Glomerular visceral epithelial cell (primary cell): Measurements from ENCODE around the gene ZNF503.

Experiments used
- DNase-seq: peaks from one replicate; pipeline ENCODE4 v3.0.0-alpha.2; 2016; ENCODE audit errors: extremely low spot score

The ZNF503 gene

DNA sequence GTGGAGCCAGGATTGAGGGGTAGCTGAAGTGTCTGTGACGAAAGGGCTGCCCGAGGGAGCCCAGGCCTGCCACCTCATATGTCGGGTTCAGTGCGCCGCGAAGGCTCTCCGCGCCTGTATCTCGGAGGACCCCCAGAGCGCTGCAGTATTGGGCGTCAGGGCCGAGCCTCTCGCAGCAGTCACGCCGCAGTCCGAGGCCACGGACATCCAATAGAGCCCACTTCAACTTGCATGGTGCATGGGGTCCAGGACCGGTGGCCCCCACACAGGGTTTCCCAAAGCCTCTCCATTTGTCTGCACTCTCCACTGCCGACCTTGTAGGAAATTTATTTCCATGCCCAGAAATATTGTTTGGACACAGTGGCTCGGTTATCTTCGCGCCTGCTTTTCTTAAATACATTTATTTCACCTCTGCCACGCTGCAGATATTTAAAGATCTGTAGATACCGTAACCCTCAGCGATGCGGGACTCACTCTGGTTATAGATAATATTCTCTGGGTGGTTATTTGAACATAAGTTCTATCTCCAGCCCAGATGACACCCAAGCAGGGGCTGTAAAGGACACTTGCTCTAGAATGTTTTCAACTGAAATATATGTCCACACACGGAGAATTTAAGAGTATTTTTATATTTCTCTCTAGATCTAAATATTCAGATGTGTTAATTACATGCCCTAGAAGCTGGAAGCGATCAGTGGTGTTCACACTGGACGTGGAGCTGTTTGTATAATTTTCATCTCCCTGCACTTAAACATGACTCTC is 5.1 kb upstream of the ZNF503 start:
- no peak for DNase-seq

DNA sequence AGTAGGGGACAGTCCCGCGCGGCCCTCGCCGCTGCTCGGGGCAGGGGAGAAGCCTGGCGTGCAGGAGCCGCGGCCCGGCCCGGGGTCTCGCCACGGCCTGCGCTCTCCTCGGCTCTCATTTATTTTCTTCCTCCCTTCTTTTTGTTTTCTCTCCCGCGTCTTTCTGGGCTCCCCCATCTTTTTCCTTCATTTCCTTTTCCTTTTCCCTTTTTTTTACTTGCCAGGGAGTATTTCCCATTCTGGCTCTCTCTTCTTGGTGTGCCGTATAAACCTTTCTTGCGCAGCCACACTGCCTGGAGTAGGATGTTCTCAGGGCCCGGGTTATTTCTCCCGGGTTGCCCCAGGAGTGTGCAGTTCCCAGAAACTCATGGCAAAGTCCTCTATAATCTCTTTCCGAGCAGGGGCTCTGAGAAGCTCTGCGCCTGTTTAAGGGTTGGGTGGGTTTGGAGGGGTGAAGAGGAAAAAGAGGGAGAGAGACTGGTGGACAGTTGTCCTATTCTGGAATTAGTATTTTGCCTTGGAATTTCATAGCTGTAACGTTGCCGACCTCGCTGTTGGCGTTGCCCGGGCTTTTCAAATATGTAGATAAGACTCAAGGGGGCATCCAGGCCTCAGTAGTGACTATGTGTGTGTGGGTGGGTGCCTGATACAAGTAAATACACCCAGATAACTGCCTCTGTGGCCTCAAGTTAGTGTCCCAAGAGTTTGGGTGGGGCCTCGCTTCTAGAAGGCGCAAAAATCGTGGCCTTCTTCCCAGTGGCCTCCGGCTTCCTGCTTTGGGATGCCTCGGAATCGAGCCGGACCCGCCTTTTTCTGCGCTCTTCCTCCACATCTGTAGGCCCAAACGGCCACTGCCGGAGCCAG is 4.3 kb upstream of the ZNF503 start:
- DNase-seq, result no peak

DNA sequence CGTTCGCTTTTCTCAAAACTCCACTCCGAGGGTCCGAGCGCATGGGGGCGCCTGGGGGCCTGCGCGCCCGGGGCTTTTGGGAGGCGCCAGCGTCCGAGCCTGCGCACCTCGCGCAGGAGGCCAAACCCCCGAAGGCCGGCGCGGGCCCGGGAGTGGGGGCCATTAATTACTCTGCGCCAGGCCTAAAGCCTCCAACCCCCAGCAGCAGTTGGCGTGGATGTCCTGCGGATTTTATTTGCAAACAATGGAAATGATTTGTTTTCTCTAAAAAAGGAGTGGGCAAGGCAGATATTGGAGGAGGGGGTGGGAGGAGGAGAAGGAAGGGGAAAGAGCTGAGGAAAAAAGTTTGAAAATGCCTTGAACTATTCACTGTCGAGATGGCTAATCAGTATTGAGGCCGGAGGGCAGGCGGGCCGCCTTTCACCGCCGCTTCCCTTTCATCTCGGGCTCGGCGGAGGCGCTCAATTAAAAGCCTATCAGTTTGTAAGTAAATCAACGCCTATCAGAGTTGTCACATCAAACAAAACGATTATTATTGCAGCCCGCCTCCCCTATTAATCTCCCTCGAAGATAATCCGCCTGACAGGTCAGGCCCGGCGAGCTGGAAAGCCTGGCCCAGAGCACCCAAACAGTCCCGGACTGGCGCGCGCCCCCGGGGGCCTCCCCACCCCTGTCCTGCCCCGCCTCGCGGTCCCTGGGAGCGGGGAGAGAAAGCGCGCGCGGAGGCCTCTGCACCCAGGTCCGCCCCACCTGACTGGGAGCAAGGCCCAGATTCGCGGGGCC is 3.4 kb upstream of the ZNF503 start:
- no peak for DNase-seq

DNA sequence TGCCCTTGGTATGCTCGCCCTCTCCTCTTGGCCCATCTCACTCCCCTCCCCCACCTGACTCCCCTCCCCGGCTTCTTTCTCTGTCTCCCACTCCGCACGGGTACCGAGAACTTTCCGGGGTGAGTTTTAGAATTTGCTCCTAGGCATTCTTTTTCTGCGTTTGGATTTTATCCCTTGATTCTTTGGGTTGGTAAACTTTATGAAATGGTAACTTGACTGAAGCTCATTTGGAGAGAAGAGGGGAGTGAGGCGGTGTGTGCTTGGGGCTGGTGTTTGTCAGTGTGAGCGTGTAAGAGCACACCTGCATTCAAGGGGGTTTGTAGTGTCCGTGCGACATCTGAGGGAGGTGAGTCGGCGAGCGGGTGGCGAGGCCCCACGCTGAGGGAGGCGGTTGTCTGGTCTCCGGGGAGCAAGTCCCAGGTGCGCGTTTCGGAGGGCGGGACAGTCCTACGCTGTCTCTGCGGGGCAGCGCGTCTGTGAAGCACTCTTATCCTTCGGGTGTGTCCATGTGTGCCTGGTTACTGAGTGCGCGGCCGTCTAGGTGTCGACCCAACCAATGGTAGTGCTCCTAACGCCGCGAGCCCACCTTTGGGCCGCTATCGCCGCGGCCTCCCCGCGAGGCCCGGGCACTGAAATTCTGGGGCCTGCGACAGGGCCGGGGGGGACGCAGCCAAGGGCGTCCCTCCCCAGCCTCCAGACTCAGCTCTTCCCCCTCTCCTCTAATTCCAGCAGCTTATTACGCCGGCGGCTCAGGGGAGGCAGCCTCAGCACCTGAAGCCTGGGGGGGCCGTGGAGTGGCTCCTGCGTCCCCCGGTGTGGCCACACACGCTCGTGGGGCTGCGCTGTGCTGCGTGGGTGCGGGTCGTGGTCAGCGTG is 2.6 kb upstream of the ZNF503 start:
- DNase-seq, result no peak

DNA sequence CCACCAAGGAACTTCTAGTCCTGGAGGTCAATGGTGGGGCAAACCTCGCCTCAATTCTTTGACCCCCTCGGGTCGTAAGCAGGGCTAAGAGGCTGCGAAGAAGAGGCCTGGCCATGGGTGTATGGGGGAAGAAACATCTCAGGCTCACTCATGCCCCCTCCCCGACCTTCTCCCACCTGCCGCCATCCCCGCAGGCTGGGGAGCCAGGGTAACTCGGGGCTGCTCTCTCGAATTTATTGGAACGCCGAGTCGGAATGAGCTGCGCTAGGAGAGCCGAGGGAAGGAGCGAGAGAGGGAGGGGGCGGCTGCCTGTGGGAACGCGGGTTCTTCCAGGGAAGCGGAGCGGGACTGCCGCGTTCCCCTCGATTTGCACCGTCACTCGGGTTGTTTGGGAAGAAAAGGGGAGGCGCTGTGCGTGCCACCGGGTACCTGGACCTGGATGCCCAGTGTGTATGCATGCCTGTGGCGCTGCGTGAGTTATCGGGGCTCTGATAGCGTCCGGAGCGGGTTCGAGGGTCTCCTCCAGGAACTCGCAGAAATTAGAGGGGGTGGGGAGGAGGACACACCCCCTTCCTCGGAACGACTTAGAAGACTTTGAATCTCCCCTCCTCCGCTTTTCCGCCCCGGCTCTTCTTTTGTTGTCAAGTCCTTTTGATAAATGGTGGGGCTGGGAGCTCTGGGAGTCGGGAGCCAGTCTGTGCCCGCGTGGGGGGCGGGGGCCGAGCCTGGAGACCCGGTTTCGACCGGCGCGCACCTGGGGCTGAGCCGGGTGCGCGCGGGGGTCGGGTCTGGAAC is 1.8 kb upstream of the ZNF503 start:
- DNase-seq, result peak; percentile 48

DNA sequence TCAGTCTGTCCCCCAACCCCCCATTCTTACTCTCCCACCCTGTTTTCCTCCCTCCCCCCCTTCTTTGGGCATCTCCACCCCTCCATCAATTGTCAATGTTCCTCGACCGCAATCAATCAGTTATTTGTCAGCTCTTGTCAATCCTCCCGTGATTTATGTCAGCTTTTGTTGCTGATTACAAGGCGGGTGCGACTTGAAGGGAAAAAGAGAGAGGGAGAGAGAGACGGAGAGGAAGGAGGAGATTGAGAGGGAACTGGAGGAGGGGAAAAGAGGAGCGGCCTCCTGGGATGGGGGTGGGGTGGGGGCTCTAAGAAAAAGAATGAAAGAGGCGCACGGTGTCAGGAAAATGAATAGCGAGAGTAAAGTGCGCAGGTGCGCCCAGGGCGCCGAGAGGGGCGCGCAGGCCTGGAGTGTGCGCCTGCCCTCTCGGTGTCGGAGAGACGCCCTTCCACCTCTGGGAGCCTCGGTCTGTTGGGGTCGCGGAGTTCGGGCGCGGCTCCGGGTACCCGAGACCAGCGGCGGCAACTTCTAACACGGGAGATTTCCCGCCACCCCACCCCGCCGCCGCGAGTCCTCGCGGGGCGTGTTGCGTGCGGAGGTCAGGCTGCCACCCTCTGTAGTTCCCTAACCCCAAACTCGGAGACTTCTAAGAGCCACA is 1.1 kb upstream of the ZNF503 start:
- peak; percentile 76 for DNase-seq

DNA sequence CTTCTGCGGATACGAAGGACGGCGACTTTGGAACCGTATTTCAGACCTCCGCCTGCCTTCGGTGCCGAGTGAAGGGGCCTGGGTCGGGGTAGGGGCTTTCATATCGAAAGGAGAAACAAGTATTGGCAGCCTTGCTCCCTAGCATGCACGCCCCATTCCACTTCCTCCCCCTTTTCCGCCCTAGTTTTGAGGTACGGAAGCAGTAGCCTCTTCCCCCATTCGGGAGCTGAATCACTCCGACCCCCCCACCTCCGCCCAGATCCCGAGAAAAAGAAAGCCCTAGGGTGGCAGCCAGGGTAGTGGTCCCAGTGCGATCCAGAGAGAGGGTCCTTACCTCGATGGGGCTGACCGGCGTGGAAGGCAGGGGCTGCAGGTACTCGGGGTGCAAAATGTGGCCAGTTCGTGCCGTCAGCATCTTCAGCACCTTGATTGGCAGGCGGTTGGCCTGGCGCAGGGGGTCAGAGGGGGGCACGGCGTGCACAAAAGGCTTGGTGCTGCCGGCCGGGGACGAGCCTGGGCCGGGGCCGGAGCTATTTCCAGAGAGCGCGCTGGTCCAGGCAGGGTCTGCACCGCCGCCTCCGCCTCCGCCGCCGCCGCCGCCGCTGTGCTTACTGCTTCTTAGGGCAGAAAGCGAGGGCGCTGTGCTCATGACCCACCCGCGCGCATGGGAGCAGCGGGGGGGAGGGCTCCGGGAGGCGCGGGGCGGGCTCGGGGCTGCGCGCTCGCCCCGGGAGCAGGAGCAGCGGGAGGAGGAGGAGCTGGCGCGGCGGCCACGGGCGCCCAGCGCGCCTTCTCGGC is 594 bp downstream of the ZNF503 start:
- DNase-seq, result peak; percentile 75

DNA sequence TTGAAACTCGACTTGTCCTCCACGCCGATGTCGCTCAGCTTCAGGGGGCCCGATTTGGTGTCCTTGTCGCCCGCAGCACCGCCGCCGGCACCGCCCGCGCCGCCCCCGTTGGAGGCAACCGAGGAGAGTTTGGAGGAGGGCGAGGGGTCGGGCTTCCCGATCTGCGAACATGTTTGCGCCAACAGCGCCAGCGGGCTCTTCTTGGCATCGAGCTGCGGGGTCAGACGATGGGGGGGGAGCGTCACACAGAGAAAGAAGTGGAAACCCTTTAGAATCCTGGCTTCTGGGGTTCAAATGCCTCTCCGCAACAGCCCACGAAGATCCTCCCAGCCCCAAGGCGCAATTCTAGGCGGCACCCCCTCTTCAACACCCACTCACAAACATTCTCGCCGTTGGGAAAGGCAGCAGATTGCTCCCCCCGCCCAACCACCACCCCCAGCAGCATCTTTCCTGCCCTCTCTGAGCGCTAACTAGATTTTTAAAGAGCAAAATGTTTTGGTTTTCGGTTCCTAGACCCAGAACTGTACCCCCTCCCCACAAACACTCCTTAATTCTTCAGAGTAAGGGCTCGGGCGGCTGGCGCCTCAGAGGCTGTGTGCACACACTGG is 1.3 kb downstream of the ZNF503 start:
- no peak for DNase-seq

DNA sequence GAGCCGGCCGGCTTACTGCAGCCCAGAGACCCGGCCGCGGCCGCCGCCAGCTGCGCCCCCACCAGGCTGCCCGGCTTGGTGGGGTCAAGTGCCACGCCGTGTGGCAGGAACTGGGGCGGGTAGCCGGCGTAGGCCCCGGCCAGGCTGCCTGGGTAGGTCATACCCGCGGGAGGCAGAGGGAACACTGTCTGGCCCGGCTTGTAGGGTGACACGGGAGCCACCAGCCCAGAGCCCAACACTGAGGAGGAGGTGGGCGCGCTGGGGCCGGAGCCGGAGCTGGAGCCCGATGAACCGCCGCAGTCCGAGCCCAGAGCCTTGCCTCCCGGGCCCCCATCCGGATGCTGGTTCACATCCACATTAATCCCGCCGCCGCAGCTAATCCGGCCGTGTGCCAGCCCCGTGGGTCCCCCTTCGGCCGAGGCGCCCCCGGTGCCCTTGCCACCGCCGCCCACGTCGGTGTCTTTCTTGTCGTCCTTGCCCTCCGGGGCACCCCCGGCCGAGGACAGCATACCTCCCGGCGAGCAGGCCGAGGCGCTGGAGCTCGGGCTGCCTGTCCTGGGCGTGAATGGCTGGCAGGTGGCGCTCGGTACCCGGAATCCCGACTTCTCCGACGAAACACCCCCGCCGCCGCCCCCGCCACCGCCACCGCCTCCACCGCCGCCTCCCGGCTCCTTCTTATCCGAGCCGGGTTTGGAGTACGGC is 2.0 kb downstream of the ZNF503 start:
- peak; percentile 86 for DNase-seq

DNA sequence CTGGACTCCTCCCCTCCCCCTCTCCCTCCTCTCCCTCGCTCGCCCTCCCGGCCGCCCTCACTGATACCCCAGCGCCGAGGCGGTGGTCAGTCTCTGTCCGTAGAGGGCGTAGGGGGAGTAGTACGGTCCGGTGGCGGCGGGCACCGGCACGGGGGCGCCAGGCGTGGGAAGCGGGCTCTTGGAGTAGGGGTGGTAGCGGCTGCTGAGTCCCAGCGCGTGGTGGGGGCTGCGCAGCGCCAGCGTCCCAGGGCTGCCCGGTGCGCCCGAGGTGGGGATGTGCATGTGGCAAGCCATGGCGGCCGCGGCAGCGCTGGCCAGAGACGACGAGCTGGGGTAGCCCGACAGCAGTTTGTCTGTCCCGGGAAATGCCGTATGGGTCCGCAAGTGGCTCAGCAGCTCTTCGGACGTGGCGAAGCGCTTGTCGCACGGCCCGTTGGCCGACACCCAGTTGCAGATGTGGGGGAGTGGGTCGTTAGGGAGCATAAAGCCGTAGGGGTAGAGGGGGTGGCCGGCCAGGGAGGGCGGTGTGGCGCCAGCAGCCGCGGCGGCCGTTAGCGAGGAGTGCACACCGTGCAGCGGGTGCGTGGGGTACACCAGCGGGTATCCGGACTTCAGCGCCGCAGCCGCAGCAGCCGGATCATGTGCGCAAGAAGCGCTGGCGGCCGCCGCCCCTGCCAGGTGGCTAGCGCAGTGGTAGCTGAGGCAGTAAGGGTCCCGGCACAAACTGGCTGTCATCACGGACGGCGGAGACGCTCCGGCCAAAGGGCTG is 2.7 kb downstream of the ZNF503 start:
- peak; percentile 62 for DNase-seq

DNA sequence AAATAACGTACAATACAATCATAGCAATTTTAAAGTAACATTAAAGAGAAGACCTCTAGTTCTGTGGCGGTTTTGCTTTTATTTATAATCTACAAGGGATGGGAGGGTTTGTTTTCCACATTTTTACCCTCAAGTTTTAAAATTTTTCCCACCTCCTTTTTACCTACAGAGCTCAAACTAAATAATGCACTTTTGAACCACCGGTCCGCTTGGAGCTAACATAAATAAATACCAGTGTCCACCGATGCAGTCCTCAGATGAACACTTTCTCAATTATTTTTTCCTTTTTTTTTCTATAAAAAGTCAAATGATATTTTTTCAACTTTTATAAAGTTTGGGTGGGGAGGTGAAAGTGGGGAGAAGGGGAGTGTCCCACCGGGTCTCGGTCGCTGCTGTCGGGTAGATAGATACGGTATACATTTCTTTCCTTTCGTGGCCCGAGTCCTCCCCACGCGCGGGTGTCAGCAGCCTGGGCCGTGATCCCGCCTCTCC is 3.3 kb downstream of the ZNF503 start:
- no peak for DNase-seq

DNA sequence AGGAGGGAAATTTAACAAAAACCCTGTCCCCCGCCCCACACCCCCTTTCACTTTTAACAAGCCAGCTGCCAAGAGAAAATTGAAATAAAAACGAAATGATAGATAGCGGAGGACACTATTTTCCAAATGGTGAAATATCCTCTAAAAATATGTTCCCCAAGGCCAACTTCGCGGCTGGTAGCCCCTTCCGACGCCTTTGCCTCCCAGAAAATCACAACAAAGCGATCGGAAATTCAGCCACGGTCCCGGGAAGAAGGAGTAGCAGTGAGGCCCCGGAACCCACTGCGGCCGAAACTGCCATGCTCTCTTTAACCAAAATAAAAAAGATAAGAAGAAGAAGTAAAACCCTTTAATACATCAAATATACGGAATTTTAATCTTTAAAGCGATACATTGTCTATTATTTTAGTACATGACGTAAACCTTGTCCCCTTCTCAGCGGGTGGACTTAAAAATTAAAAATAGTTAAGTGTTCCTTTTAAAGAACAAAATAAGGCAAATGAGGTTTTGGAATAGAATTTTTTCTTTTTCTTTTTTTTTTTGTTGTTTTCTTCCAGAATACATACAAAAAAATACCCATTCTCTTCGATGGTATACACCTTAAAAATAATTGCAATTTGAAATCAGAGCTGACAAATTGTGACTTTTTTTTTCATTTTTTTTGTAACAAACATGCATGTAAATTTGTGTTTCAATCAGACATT is 3.9 kb downstream of the ZNF503 start:
- DNase-seq, result peak; percentile 45

DNA sequence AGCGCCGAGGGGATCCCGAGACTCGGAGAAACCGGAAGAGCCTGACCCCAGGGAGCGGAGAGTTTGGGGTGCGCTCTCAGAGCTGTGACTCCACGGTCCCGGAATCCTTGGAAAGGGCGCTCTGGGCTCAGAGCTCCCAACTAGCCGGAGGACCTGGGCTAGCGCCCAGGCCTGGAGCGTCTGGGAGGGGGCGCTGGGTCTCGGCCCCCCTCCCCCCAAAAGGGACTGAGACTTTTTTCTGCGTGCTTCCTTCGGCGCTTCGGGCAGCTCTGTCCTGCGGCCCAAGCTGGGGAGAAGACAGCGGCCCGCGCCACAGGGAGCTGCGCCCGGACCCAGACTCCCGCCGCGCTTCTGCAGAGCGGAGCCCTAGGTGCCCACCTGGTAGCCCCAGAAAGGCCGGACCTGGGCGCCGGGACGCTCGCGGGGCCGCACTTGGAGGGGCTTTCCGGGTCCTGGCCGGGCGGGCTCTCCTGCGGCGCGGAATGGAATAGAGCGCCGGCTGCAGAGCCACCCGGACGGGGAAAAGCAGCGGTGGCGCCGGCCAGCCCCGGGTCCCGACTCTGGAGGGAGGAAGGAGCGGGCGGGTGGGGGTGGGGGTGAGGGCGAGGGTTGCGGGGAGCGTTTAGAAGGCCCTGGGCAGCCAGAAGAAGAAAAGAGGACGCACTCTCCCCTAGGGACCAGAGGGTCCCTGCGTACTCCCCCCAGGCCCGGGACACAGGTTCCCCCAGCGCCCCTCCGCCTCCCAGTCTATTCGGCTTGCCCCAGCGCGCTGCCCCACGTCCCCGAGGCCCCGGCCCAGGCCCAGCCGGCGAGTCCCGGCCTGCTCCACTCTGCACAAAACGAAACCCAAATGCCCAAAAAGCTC is 4.7 kb downstream of the ZNF503 start:
- peak; percentile 50 for DNase-seq

DNA sequence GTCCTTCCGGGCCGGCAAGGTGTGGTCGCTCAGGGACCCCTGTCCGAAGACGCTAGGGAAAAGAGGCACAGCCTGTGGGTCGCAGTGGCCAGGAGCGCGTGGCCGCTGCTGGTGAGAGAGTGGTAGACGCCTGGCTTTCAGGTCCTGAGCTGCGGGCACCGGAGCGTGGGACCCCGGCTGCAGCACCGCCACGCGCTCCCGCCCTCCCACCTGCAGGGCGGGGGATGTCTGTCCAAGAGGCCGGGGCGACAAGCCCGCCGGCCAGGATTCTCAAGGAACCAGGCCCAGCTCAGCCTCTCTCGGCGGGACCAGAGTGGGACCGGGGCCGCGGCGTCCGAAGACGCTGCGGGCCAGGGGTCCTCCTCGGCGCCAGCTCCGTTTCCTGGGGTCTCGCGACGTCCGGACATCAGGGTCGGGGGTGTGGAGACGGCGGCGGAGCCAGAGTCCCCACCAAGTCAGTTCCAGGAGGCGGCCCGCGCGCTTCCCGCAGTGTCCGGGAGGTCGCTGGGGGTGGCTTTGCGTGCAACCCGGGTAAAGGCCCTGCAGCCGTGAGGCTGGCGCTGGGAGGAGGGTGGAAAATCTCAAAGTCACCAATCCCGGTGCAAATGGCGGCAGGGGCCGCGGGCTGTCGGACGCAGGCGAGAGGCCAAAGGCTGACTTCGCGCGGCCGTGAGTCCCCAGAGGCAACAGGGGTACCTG is 5.5 kb downstream of the ZNF503 start:
- peak; percentile 37 for DNase-seq
